ENCODE data around the gene ZNF451.

The ZNF451 gene

DNA sequence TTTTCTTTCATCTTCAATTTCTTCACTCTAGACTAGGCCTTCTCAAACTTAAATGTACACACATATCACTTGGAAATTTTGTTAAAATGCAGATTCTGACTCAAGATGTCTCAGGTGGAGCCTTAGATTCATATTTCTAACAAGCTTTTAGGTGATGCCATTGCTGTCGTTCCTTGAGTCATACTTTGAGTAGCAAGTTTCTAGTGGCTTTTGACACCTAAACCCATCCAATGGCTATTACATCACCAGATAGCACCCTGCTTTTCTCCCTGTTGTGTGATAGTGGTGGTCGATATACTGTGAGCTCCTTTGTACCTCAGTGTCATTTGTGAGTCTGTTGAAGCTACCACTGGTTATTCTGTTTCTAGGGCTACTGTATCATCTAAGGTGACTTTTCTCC is 47.4 kb downstream of the ZNF451 start:
- no peak for DNase-seq (ENCODE audit: low read depth)
- no peak overlapping the region for H3K4me3 ChIP-seq (ENCODE audit: control insufficient read depth, low read depth, low read length)

DNA sequence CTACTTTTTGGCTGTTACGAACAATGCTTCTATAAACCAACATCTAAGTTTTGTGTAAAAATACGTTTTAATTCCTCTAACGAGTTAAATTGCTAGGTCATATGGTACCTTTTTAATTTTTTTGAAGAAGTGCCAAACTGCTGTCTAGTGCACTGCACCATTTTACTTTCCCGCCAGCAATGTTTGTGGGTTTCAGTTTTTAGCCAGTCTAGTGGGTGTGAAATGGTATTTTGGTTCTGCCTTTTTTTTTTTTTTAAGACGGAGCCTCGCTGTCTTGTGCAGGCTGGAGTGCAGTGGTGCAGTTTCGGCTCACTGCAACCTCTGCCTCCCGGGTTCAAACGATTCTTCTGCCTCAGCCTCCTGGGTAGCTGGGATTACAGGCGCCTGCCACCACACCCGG is 48.0 kb downstream of the ZNF451 start:
- DNase-seq (ENCODE audit: low read depth), result no peak
- no peak overlapping the region for H3K4me3 ChIP-seq (ENCODE audit: control insufficient read depth, low read depth, low read length)
- TF ChIP-seq, protein P1, sequence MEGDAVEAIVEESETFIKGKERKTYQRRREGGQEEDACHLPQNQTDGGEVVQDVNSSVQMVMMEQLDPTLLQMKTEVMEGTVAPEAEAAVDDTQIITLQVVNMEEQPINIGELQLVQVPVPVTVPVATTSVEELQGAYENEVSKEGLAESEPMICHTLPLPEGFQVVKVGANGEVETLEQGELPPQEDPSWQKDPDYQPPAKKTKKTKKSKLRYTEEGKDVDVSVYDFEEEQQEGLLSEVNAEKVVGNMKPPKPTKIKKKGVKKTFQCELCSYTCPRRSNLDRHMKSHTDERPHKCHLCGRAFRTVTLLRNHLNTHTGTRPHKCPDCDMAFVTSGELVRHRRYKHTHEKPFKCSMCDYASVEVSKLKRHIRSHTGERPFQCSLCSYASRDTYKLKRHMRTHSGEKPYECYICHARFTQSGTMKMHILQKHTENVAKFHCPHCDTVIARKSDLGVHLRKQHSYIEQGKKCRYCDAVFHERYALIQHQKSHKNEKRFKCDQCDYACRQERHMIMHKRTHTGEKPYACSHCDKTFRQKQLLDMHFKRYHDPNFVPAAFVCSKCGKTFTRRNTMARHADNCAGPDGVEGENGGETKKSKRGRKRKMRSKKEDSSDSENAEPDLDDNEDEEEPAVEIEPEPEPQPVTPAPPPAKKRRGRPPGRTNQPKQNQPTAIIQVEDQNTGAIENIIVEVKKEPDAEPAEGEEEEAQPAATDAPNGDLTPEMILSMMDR (conservative IDR thresholded peaks at IDR 0.05; ENCODE audit: control insufficient read depth, insufficient read depth, low read depth, low read length), result no peak

More for the DNA sequence above, 47.4 kb downstream of the ZNF451 start:
- TF ChIP-seq, protein P1 (conservative IDR thresholded peaks at IDR 0.05; ENCODE audit: control insufficient read depth, insufficient read depth, low read depth, low read length), result no peak

DNA sequence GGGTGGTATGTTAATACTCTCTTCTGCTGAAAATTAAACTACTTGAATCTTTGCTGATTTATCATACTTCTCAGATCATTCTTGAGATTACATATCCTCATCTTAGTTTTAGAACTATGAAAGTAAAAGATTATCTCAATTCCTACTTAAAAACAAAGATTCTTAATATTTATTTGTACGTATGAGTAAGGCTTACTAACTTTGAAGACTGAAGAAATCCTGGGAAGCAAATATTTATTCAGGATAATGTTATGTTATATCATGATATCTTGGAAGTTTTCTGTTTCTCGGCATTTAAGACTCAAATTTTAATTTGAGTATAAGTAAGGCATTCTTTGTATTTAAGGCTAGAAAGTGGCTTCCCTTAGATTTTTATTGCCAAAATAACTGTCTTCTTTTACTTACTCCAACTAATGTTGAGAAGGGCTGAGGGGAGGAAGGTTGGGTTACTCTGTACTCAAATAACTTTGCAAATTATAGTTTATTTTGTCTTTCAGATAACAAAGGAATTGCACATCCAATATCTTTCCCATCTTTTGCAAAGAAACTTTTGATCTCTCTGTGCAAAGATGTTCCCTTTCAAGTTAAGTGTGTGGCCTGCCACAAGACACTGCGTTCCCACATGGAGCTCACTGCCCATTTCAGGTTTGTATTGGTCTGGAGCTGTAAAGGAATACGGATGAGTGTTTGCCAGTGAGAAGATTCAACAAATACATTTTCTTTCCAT is 51.6 kb downstream of the ZNF451 start:
- TF ChIP-seq, protein P1 (conservative IDR thresholded peaks at IDR 0.05; ENCODE audit: control insufficient read depth, insufficient read depth, low read depth, low read length), result no peak
- H3K4me3 ChIP-seq (ENCODE audit: control insufficient read depth, low read depth, low read length), result no peak overlapping the region
- no peak for DNase-seq (ENCODE audit: low read depth)

DNA sequence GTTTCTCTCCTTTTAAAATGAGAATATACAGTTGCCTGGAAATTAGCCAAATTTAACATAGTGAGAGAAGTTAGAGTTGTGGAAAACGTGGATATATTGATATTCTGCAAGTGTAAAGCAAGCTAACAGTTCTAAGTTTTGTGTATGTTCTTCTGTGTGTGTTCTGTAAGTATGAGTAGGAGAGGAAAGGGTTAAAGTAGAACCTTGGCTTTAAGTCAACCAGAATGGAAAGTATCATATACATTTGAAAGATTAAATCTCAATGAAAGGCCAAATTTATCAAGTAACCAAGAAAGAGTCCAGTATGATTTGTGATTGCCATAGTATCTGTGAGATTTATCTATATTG is 52.2 kb downstream of the ZNF451 start:
- no peak for DNase-seq (ENCODE audit: low read depth)
- TF ChIP-seq, protein P1 (conservative IDR thresholded peaks at IDR 0.05; ENCODE audit: control insufficient read depth, insufficient read depth, low read depth, low read length), result no peak
- H3K4me3 ChIP-seq (ENCODE audit: control insufficient read depth, low read depth, low read length), result no peak overlapping the region

DNA sequence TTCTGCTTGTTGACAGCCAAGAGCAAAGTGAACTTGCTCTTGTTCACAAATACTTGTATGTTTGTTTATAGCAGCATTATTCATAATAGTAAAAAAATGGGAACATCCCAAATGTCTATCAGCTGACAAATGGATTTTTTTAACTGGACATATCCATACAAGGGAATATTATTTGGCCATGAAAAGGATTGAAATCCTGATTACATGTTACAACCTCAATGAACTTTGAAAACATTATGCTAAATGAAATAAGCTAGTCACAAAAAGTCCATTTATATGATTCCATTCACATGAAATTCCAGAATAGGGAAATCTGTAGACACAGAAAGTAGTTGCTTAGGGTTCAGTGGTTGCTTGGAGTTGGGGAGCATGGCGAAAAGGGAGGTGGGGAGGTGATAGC is 53.7 kb downstream of the ZNF451 start:
- TF ChIP-seq, protein P1 (conservative IDR thresholded peaks at IDR 0.05; ENCODE audit: control insufficient read depth, insufficient read depth, low read depth, low read length), result no peak
- DNase-seq (ENCODE audit: low read depth), result no peak

DNA sequence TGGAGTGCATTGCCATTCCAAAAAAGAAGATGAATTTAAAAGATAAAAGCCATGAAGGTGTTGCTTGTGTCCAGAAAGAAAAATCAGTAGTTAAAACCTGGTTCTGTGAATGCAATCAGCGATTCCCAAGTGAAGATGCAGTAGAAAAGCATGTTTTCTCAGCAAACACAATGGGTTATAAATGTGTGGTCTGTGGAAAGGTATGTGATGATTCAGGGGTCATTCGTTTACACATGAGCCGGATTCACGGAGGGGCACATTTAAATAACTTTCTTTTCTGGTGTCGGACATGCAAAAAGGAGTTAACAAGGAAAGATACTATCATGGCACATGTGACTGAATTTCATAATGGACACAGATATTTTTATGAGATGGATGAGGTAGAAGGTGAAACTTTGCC is 57.4 kb downstream of the ZNF451 start:
- H3K4me3 ChIP-seq (ENCODE audit: control insufficient read depth, low read depth, low read length), result no peak overlapping the region
- TF ChIP-seq, protein P1 (conservative IDR thresholded peaks at IDR 0.05; ENCODE audit: control insufficient read depth, insufficient read depth, low read depth, low read length), result no peak
- no peak for DNase-seq (ENCODE audit: low read depth)

More for the DNA sequence above, 53.7 kb downstream of the ZNF451 start:
- H3K4me3 ChIP-seq (ENCODE audit: control insufficient read depth, low read depth, low read length), result no peak overlapping the region

Measured in fibroblast of mammary gland (primary cell).